Coronary artery (tissue), 2 donors: ENCODE results near the gene TRAPPC2B.

Source experiments
- DNase-seq: peaks from one replicate; pipeline ENCODE4 v3.0.0-alpha.2; 2017; ENCODE audit warnings: low spot score
- H3K27ac ChIP-seq, 2 donors: fragments of 200-600 bp; sonication (generic); one replicate each; pipeline ENCODE4 v1.5.1; 2016 to 2019
- H3K4me3 ChIP-seq: fragments of 200-600 bp; sonication (generic); 2 replicates; pipeline ENCODE4 v1.5.1; 2016; ENCODE audit warnings: mild to moderate bottlenecking, moderate library complexity
- CTCF ChIP-seq: fragments of 200-600 bp; sonication (generic); IDR thresholded peaks from one replicate; pipeline ENCODE4 v1.5.1; 2019; ENCODE audit warnings: antibody characterized with exemption

Gene TRAPPC2B

DNA sequence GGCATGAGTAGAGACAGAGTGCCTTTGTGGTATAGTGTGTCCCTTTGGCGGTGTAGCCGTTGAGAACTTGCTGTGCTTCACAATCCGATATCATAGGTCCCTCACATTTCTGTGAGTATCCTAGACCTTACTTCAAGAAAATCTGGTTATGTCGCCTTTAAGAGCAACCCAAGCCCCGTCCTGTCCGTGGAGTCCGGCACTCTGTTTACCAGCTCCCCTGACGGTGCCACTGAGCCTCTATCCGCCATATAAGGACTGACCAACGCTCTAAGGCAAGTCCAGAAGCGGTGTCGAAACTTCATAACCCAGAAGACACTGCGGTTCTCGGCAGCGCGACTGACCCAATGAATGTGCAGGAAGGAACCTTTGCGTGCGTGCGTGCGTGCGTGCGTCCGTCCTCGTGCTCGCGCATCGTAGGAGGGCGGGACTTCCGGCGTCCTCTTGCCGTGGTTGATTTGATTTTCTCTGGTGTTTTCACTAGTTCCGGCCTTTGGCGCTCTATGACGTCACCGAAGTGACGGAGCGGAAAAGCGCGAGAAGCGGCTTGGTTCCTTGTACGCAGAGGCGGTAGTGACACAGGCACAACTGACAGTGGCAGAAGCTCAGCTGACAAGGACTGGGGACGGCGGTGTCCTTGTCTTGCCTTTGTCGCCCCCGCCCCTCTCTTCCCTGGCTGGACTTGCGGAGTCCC, at the start of gene TRAPPC2B, which contains the start of gene ZNF547:
TSS of gene TRAPPC2B (plus strand) at position 555 of the 691 bp plus-strand sequence. CDS start 1,283 bp downstream, outside the sequence.
TSS of gene ZNF547 (plus strand) at position 555 of the 691 bp plus-strand sequence. CDS start 5,005 bp downstream, outside the sequence.
- TF ChIP-seq CTCF: no peak
- H3K4me3 ChIP-seq: peak within 1 kb of the TSS; percentile 96
- peak; percentile 100 for DNase-seq
- peak within 1 kb of the TSS; percentile 92 to 98 for H3K27ac ChIP-seq

GRCh38 chr19:57314146-57314545, 49.2 kb upstream of the TRAPPC2B start:
- Histone ChIP-seq H3K4me3 (no peak overlapping the region), H3K27ac (no peak overlapping the region)
- TF ChIP-seq CTCF: no peak
- DNase-seq: no peak

DNA sequence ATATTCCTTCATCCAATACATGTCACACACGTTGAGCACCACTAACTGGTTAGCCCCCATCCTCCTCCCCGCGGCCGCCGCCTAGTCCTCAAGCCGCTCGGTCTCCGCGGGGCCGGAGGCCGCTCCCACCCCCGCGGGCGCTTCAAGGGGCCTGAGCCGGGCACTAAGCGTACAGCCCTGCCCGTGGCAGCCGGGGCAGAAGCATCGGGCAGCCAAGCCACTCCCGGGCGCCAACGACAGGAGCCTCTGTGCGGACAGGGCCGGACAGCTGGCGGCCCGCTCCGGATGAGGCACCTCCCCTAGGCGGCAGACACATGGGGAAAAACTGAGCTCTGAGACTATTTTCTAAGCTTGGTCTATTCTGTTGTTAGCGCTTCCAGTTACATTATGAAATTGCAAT, 45.8 kb upstream of the TRAPPC2B start:
- Histone ChIP-seq H3K27ac (no peak overlapping the region), H3K4me3 (peak overlapping the region; percentile 52)
- no peak for TF ChIP-seq CTCF
- DNase-seq: no peak

DNA sequence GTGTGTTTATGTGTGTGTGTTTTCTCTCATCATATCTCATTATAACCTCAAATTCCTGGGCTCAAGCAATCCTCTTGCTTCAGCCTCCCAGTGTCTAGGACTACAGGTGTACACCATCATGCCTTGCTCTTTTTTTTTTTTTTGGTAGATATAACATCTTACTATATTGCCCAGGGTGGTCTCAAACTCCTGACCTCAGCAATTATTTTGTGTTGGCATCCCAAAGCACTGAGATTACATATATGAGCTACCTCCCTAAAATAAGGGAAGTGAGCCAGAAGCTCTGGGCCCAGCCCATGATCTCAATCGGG, 43.5 kb upstream of the TRAPPC2B start:
- H3K27ac ChIP-seq: peak overlapping the region; percentile 91
- H3K4me3 ChIP-seq: peak overlapping the region; percentile 80
- DNase-seq: no peak
- no peak for TF ChIP-seq CTCF

DNA sequence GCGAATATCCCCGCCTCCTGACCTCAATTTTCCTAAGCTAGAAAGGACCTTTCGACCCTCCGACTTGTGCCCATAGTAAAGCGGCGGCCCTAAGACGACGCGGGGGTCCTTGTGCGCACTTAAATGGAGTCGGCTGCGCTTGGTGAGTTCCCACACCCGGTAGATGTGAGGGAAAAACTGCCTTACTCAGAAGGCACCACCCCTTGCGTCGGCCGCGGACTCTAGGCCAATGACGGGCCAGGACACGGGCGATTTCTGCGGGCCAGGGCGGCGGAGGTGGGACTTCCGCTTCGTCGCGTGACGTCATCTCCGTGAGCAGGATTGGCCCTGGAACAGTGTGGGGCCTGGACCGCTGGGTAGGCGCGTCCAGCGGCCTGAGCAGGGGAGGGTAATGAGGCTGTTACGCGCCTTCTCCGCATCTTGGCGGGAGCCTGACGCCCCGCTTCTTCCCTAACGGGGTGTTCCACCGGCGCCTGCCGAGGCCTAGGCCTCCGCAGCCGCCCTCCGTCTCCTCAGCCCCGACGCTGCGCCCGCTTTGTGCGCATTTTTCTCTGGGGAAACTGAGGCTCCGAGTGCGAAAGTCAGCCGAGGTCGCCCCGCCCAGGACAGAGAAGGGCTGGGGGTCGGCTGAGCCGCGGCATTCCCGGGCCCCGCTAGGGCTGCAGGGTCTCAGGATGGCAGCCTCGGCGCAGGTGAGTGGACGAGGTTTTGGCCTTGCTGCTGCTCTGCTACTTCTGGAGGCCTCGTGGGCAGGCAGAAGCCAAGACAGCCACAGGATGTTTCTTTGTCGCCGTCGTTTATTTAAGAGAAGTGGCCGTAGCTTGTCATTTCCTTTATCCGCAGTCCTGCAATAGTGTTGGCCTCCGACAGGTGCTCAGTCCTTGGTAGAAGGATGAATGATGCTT, 42.9 kb upstream of the TRAPPC2B start, which contains the start of gene ZNF543:
TSS of gene ZNF543 (plus strand) at position 293 of the 905 bp plus-strand sequence. CDS start at position 675, 382 bp downstream.
- TF ChIP-seq CTCF: no peak
- peak; percentile 97 for DNase-seq
- Histone ChIP-seq H3K27ac (peak within 1 kb of the TSS; percentile 91), H3K4me3 (peak within 1 kb of the TSS; percentile 80)

DNA sequence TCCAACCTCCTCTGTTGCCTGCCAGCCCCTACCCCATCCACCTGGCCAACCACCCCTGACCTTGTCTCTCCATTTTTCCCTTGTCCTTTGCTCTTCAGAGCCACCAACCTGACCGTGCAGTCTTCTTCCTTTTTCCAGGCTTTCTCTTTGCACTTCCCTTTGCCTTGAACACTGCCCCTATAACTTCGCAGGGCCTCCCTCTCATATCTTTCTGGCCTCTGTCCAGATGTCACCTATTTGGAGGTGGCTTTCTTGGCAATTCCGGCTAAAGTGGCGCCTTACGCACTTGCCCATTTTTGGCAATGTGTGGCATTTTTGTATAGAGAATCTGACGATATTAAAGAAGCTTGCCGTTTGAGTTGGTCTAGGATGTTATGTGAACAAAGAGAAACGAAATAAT, 42.2 kb upstream of the TRAPPC2B start:
- no peak for DNase-seq
- peak overlapping the region; percentile 80 for H3K4me3 ChIP-seq
- TF ChIP-seq CTCF: no peak
- H3K27ac ChIP-seq: peak overlapping the region; percentile 91
